ENCODE measurements around the gene PHF21A. TPM values are rescaled to one million over a fixed set of nuclear protein-coding genes. Genes with fewer than 3 reads are reported as not detected.

Gene PHF21A
- total and polyA plus RNA-seq, 10 of the 15 experiments (the other 5 are each of a cell fraction or from before 2014, with no cell fraction given): 2.6 to 37.2 (median 16.0) TPM

GRCh38 chr11:46121301-46121723 lies at the start of gene PHF21A (continued):
- TF ChIP-seq E2F4 (IDR thresholded peaks at IDR 0.05; ENCODE audit: low read depth, low read length) (no peak), ZNF274 (IDR thresholded peaks at IDR 0.05; ENCODE audit: insufficient read depth, insufficient read length) (no peak), TARDBP (IDR thresholded peaks at IDR 0.05; ENCODE audit: borderline replicate concordance) (peak; percentile 92), ZNF24 (IDR thresholded peaks at IDR 0.05) (0 out of 2 replicates have a peak, but pooled peaks have one; percentile 11), TCF12 (IDR thresholded peaks at IDR 0.05; ENCODE audit: low read depth, low read length) (peak; percentile 59; the same call in 1 of the 2 replicates), POU2F2 (IDR thresholded peaks at IDR 0.05; ENCODE audit: borderline replicate concordance, low read depth, low read length) (peak; percentile 78; the same call in 2 of the 3 replicates), ZBTB40 (IDR thresholded peaks at IDR 0.05; ENCODE audit: borderline replicate concordance) (no peak), JUND (IDR thresholded peaks at IDR 0.05; ENCODE audit: low read depth, low read length) (no peak), MXI1 (IDR thresholded peaks at IDR 0.05; ENCODE audit: low read depth, low read length) (no peak), CTCF (IDR thresholded peaks at IDR 0.05 in 2 of 3, conservative IDR thresholded peaks at IDR 0.05 in 1 of 3; ENCODE audit: control insufficient read depth in 2 of 3, extremely low read depth in 1 of 3, insufficient read depth in 1 of 3, low read depth in 3 of 3, low read length in 3 of 3) (no peak), EGR1 (IDR thresholded peaks at IDR 0.05; ENCODE audit: borderline replicate concordance in 1 of 2, low read depth in 2 of 2, low read length in 2 of 2) (peak in 1 of 2 experiments; percentile 18; a peak in 1 of 3 replicates), YY1 (IDR thresholded peaks at IDR 0.05; ENCODE audit: low read depth, low read length) (peak; percentile 59; the same call in 1 of the 2 replicates), SREBF2 (IDR thresholded peaks at IDR 0.05; ENCODE audit: low read length) (no peak), IRF4 (IDR thresholded peaks at IDR 0.05; ENCODE audit: low read depth, low read length) (0 out of 2 replicates have a peak, but pooled peaks have one; percentile 24)

Measured in GM12878 (cell line).